ENCODE measurements around the gene SPOCK1. TPM values are rescaled to one million over a fixed set of nuclear protein-coding genes. Genes with fewer than 3 reads are reported as not detected.

Gene SPOCK1
- total RNA-seq, 1 donor = 231 TPM

- H2AFZ ChIP-seq (ENCODE audit: low read length) = no peak overlapping the region
- no peak overlapping the region for H3K27ac ChIP-seq (ENCODE audit: low read depth, low read length)
- H4K20me1 ChIP-seq (ENCODE audit: insufficient read depth, low read length) = peaks cover 90% of the 10 kb centered on the region
- H3K9me3 ChIP-seq (ENCODE audit: low read depth, low read length) = no peaks in the 10 kb centered on the region
- peaks cover 14% of the 10 kb centered on the region for H3K4me1 ChIP-seq (ENCODE audit: insufficient read depth, low read length)
- no peak for DNase-seq (ENCODE audit: insufficient read length, low spot score, missing footprints)
- TF ChIP-seq CTCF (IDR thresholded peaks at IDR 0.05; ENCODE audit: extremely low read depth, low read depth, low read length) = no peak
- H3K79me2 ChIP-seq (ENCODE audit: insufficient read depth, low read length) = peaks cover 62% of the 10 kb centered on the region
- H3K4me3 ChIP-seq (ENCODE audit: insufficient read depth, low read length) = no peak overlapping the region
- H3K4me2 ChIP-seq (ENCODE audit: insufficient read depth, low read length) = no peak overlapping the region
- no peaks in the 10 kb centered on the region for H3K27me3 ChIP-seq (ENCODE audit: insufficient read depth, low read length)
- no peaks in the 10 kb centered on the region for H3K36me3 ChIP-seq (ENCODE audit: insufficient read depth, low read length)
Measured at GRCh38 chr5:137442660-137443059, 56.5 kb downstream of the SPOCK1 start.

- Histone ChIP-seq H4K20me1 (ENCODE audit: insufficient read depth, low read length) (peaks cover 89% of the 10 kb centered on the region), H3K79me2 (ENCODE audit: insufficient read depth, low read length) (peaks cover 61% of the 10 kb centered on the region)
Measured at GRCh38 chr5:137441476-137441875, 57.6 kb downstream of the SPOCK1 start.

GRCh38 chr5:137440795-137441194, 58.3 kb downstream of the SPOCK1 start:
- TF ChIP-seq CTCF (IDR thresholded peaks at IDR 0.05; ENCODE audit: extremely low read depth, low read depth, low read length) = no peak
- no peak overlapping the region for H3K4me3 ChIP-seq (ENCODE audit: insufficient read depth, low read length)
- DNase-seq (ENCODE audit: insufficient read length, low spot score, missing footprints) = no peak
- H2AFZ ChIP-seq (ENCODE audit: low read length) = no peak overlapping the region
- H3K79me2 ChIP-seq (ENCODE audit: insufficient read depth, low read length) = peaks cover 57% of the 10 kb centered on the region
- H3K27ac ChIP-seq (ENCODE audit: low read depth, low read length) = no peak overlapping the region
- no peaks in the 10 kb centered on the region for H3K27me3 ChIP-seq (ENCODE audit: insufficient read depth, low read length)
- peaks cover 82% of the 10 kb centered on the region for H4K20me1 ChIP-seq (ENCODE audit: insufficient read depth, low read length)
- H3K9me3 ChIP-seq (ENCODE audit: low read depth, low read length) = no peaks in the 10 kb centered on the region
- H3K36me3 ChIP-seq (ENCODE audit: insufficient read depth, low read length) = no peaks in the 10 kb centered on the region
- peaks cover 10% of the 10 kb centered on the region for H3K4me1 ChIP-seq (ENCODE audit: insufficient read depth, low read length)
- H3K4me2 ChIP-seq (ENCODE audit: insufficient read depth, low read length) = no peak overlapping the region

More at GRCh38 chr5:137441476-137441875, 57.6 kb downstream of the SPOCK1 start:
- Histone ChIP-seq H3K27me3 (ENCODE audit: insufficient read depth, low read length) (no peaks in the 10 kb centered on the region), H3K4me3 (ENCODE audit: insufficient read depth, low read length) (no peak overlapping the region), H3K27ac (ENCODE audit: low read depth, low read length) (no peak overlapping the region), H2AFZ (ENCODE audit: low read length) (no peak overlapping the region), H3K4me2 (ENCODE audit: insufficient read depth, low read length) (no peak overlapping the region), H3K36me3 (ENCODE audit: insufficient read depth, low read length) (no peaks in the 10 kb centered on the region), H3K9me3 (ENCODE audit: low read depth, low read length) (no peaks in the 10 kb centered on the region), H3K4me1 (ENCODE audit: insufficient read depth, low read length) (peaks cover 10% of the 10 kb centered on the region)
- DNase-seq (ENCODE audit: insufficient read length, low spot score, missing footprints) = no peak
- no peak for TF ChIP-seq CTCF (IDR thresholded peaks at IDR 0.05; ENCODE audit: extremely low read depth, low read depth, low read length)

- no peak overlapping the region for H3K4me3 ChIP-seq (ENCODE audit: insufficient read depth, low read length)
- no peak for TF ChIP-seq CTCF (IDR thresholded peaks at IDR 0.05; ENCODE audit: extremely low read depth, low read depth, low read length)
- H3K36me3 ChIP-seq (ENCODE audit: insufficient read depth, low read length) = no peaks in the 10 kb centered on the region
- H3K9me3 ChIP-seq (ENCODE audit: low read depth, low read length) = no peaks in the 10 kb centered on the region
- no peaks in the 10 kb centered on the region for H3K27me3 ChIP-seq (ENCODE audit: insufficient read depth, low read length)
- H3K79me2 ChIP-seq (ENCODE audit: insufficient read depth, low read length) = peaks cover 47% of the 10 kb centered on the region
- peaks cover 71% of the 10 kb centered on the region for H4K20me1 ChIP-seq (ENCODE audit: insufficient read depth, low read length)
- no peak overlapping the region for H2AFZ ChIP-seq (ENCODE audit: low read length)
- H3K4me2 ChIP-seq (ENCODE audit: insufficient read depth, low read length) = no peak overlapping the region
- H3K4me1 ChIP-seq (ENCODE audit: insufficient read depth, low read length) = peaks cover 5% of the 10 kb centered on the region
- H3K27ac ChIP-seq (ENCODE audit: low read depth, low read length) = no peak overlapping the region
- DNase-seq (ENCODE audit: insufficient read length, low spot score, missing footprints) = no peak
Measured at GRCh38 chr5:137439645-137440044, 59.5 kb downstream of the SPOCK1 start.
